Islet of Langerhans (tissue), 1 donor: ENCODE measurements around the gene WWOX.

Experiments used
- FAIRE-seq: peaks from one replicate; lab custom pipeline; 2011; peaks lifted over from hg19 to GRCh38; lab: Jason Lieb, UNC

The WWOX gene

GRCh38 chr16:78918805-78919305 is 819.4 kb downstream of the WWOX start:
- FAIRE-seq = no peak

GRCh38 chr16:78919852-78920251 is 820.4 kb downstream of the WWOX start:
- FAIRE-seq = no peak

- no peak for FAIRE-seq
These were observed 821.2 kb downstream of the WWOX start for GRCh38 chr16:78920621-78921020.

DNA sequence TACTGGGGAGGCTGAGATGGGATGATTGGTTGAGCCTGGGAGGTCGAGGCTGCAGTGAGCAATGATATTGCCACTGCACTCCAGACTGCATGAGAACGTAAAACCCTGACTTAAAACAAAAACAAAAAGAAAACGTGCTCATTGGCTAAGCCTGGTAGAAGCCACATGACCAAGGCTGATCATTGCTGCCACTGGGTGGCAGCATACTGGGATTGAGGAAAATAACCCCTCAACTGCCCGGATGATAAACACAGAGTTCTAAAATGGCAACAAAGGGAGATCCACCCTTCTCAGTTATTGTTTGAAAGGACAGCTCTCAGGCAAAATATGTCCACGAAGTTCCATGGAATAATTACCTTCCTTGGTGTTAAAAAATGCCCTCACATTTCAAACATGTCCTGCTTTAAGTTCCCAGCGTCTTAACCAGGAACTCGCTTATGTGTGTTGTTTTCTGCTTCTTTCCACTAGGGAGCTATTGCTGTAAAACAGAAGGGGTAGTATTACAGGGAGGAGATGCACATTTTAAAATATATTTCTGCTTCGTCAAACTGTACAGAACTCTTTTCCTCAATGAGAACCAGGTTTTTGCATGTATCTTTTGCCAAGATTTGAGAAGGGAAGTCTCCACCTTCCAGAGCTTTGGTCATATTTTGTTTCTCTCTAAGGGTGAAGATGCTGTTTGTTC is 825.8 kb downstream of the WWOX start:
- FAIRE-seq = no peak

GRCh38 chr16:78926723-78927210 is 827.3 kb downstream of the WWOX start:
- FAIRE-seq = no peak

- no peak for FAIRE-seq
These were observed 828.3 kb downstream of the WWOX start for GRCh38 chr16:78927766-78928165.

DNA sequence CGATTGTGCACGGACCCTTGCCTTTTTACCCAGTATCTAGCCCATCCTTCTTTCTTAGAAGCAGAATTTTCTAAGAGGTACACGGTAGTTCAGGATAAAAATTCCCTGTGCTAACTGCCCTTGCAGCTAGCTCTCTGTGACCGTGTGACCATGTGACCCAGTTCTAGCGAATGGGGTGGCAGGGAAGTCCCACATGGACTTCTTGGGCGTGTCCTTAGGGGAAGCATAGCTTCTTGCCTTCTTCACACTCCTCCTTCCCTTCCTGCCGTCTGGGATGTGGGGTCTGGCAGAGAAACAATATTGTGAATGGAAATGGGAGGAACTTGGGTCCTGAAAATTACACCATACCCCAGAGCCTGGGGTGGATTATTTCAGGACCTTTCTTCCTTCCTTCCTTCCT is 830.4 kb downstream of the WWOX start:
- FAIRE-seq = no peak

DNA sequence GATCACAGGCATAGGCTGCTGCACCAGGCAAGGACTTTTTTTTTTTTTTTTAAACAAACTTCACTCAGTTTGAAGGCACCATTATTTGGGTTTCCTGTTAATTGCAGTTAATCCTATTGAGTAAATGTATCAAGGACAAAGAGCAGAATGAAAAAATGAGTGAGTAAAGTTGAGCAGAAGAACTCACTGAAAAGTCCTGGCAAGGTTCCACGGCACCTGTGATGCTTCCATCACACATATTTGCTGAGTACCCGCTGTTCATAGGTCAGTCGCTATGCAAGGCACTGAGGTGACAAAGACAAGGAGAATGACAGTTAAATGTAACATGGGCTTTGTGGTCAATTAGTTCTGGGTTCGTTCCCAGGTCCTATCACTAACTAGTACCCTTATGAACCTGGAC is 831.1 kb downstream of the WWOX start:
- no peak for FAIRE-seq

DNA sequence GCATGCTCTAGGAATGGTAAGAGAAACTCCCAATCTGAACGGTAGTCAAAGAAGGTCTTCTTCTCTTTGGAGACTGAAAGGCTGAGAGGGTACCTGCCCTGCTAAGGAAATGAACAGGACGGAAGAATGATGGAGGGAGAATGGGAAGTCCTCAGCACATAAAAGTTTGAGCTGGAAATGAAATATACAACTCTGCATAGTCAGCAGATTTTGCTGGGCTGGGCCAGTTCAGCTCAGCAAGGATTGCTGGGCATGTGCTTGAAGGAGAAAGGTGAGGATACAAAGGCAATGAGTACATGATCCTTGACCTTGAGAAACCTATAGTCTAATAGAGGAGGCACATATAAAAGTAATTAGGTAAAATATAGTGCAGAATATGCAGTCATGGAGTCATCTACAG is 831.8 kb downstream of the WWOX start:
- no peak for FAIRE-seq

GRCh38 chr16:78931678-78932077 is 832.2 kb downstream of the WWOX start:
- no peak for FAIRE-seq

- no peak for FAIRE-seq
These were observed 833.0 kb downstream of the WWOX start for GRCh38 chr16:78932355-78932943.

- no peak for FAIRE-seq
These were observed 836.6 kb downstream of the WWOX start for GRCh38 chr16:78936060-78936459.

DNA sequence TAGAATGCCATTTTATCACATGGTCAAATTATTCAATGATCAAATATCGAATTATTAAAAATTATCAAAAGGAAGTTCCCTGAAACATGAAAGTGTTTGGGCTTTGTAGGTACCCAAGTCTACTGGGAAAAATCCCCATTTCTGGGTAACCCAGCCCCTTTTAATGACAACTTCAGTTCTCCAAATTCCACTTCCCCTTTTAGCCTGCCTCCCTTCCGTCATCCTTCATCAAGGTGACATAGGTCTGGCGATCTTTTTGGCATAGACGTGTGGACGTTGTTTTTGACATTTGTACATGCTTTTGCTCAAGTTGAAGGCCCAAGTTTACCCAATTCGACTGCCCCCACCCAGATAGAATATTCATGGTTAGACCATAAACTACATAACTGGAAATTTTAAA is 840.1 kb downstream of the WWOX start:
- no peak for FAIRE-seq

DNA sequence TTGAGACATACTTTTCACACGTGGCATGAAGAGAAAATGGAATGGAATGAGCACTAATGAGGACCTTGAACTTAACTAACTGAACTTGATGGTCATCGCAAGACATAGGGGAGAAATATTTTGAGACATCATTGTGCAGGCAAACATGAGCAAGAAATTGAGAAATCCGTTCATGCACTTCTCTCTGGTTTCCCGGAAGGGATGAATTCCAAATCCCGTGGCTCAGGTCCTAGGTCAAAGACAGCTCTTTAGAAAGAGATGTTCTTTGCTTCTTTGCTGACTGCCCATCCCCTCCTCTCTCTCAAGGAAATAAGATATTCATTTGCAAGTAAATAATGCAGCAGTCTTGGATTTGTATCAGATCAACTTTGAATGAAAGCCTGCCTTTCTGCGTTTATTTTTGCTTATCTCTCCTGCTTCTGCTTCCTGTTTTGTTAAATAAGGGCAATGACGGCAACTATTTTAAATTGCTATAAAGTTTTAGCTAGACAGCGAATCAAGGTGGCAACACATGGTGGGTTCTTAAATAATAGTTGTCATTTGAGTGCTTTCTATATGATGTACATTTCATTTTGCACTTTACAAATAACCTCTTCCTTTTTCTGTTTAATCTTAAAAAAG is 843.3 kb downstream of the WWOX start:
- FAIRE-seq = no peak

- FAIRE-seq = no peak
These were observed 845.9 kb downstream of the WWOX start for GRCh38 chr16:78945336-78945735.

DNA sequence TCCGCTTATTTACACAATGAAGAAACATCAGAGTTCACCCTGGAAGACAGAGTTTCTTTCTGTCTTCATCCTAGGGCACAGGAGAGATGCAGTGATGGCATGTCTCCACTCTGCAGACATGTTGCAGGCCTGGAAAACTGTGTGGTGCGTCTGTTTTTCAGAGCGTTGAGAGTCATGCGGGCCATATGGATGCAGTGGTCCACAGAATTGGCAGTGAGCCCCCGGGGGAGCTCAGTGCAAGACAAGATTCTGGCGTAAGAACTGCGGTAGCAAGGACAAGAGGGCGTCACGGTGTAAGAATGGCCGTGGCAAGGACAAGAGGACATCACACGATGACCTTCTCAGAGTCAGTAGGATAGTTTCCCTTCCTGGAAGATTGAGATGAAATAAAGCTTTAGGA is 847.1 kb downstream of the WWOX start:
- FAIRE-seq = no peak

DNA sequence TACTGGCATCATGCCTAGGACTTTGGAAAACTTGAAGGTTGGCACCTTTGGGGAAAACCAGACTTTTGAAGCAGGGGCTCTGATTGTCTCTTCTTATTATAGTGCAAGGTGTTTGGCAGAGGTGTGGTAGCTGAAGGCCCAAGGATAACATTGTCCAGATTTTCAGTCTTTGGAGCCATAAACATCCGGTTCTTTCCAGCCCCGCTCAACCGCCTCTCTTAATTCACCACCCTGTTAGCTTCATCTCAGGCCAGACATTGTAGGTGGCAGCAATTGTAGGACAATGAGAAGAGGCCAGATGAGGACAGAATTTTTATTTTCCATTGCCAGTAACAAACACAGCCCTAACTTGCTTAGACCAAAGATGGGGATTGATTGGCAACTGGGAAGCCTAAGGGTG is 851.3 kb downstream of the WWOX start:
- no peak for FAIRE-seq

GRCh38 chr16:78952630-78953029 is 853.2 kb downstream of the WWOX start:
- no peak for FAIRE-seq

GRCh38 chr16:78953526-78953925 is 854.1 kb downstream of the WWOX start:
- no peak for FAIRE-seq

- FAIRE-seq = no peak
These were observed 855.8 kb downstream of the WWOX start for GRCh38 chr16:78955206-78955605.

- no peak for FAIRE-seq
These were observed 857.4 kb downstream of the WWOX start for GRCh38 chr16:78956859-78957258.

DNA sequence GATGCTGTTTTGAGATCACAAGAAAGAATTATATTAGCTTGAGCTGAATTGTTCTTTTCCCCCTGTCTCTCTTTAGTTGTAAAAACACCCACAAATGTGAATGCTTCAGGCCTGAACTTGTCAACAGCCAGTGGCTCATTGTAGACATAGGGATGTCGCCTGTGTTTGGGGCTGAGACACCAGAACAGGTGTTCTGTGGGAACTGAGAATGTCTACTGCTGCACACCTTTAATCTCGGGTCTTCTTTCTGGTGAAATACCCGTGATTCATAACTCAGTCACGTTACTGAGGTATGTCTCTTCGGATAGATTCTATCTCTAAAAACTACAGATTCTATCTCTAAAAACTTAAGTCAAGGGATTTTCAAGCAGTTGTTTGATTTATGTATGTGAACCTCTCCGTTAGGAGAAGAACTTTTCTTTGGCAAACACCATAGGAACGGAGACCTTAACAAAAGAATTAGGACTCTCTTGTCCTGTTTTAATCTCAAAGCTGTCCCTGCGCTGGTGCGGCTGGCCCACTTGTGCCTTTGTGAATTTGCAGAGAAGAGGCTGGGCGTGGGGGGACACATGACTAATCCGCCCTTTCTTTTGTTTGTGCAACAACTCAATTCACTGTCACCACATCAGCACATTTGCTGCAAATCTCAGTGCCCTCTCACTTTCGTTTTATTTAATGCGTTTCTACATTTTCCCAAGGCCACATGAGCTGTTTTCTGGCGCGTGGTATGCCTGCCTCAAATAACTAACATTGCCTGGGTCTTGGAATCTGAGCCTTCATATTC is 858.1 kb downstream of the WWOX start:
- no peak for FAIRE-seq

DNA sequence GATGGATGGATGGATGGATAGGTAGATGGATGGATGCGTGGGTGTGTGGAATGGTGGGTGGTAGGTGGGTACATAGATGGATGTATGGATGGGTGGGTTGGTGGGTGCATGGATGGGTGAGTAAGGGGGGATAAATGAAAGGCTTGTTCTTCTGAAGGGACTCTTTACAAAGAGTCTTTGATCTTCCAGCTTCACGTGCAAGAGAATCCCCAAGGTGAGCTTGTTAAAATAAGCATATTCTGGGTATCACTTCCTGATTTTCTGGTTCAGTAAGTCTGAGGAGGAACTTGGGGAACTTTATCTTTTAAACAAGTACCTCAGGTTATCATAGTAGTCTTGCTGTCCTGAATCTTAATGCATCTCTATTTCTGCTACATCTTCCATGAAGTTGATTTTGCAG is 862.0 kb downstream of the WWOX start:
- no peak for FAIRE-seq
